Heart left ventricle (tissue), 16 donors: ENCODE results near the gene SLC2A4RG. TPM values are rescaled to one million over a fixed set of nuclear protein-coding genes. Genes with fewer than 3 reads are reported as not detected.

Experiments
- ATAC-seq, 4 donors: fragments of 200-7000 bp; cut with Tn5 transposase; one replicate each; pipeline ENCODE4 v1.9.1; 2020 to 2022; ENCODE audit warnings: moderate library complexity in 4 of 4, mild to moderate bottlenecking in 3 of 4, moderate number of reproducible peaks in 1 of 4
- DNase-seq, 5 donors: peaks; one replicate each; pipeline ENCODE4 v3.0.0-alpha.2; 2020
- H3K27ac ChIP-seq, 12 donors: fragments of 200-600 bp; sonication (generic) in 4 of 12; one replicate each; pipeline versions ENCODE4 v1.5.0 to v1.8.0; 2016 to 2022; ENCODE audit warnings: mild to moderate bottlenecking in 2 of 12
- H3K27me3 ChIP-seq, 9 donors: fragments of 200-600 bp; sonication (generic) in 2 of 9; one replicate each; pipeline versions ENCODE4 v1.5.1 to v1.8.0; 2016 to 2022; ENCODE audit warnings: mild to moderate bottlenecking in 3 of 9
- H3K36me3 ChIP-seq, 9 donors: fragments of 200-600 bp; sonication (generic) in 2 of 9; one replicate each; pipeline versions ENCODE4 v1.5.0 to v1.8.0; 2018 to 2022; ENCODE audit warnings: mild to moderate bottlenecking in 2 of 9
- H3K4me1 ChIP-seq, 12 donors: fragments of 200-600 bp; sonication (generic) in 4 of 12; one replicate each; pipeline versions ENCODE4 v1.5.0 to v1.8.0; 2016 to 2022; ENCODE audit warnings: mild to moderate bottlenecking in 3 of 12
- H3K4me3 ChIP-seq, 12 donors: fragments of 200-600 bp; sonication (generic) in 4 of 12; one replicate each; pipeline versions ENCODE4 v1.5.0 to v1.8.0; 2017 to 2022; ENCODE audit warnings: mild to moderate bottlenecking in 9 of 12, moderate library complexity in 4 of 12
- H3K9me3 ChIP-seq, 12 donors: fragments of 200-600 bp; sonication (generic) in 4 of 12; one replicate each; pipeline versions ENCODE4 v1.5.0 to v1.8.0; 2016 to 2022; ENCODE audit warnings: mild to moderate bottlenecking in 1 of 12
- POLR2A ChIP-seq, 2 donors: fragments of 450-650 bp; IDR thresholded peaks; one replicate each; pipeline ENCODE4 v1.6.1; 2017; ENCODE audit warnings: antibody characterized with exemption in 2 of 2, mild to moderate bottlenecking in 2 of 2, moderate library complexity in 2 of 2
- WGBS, 4 donors: extraction: QIAGEN DNeasy Blood & Tissue Kit in 2 of 4; methylation state at CpG; one replicate each; pipeline versions ENCODE4 v1.1.5 to v1.1.7; 2013 to 2018; 5-methylcytosine and 5-hydroxymethylcytosine counted together
- intact Hi-C, 10 donors: fragments of 100-400 bp; cut with DNase I; formaldehyde crosslinking; loops; one replicate each; pipeline versions ENCODE4 v1.11.1 to v1.14.2; 2022
- polyA plus RNA-seq, 2 donors: library from polyadenylated mRNA; stranded (reverse); fragments of 200-250 nt; gene quantifications; one replicate each; pipeline ENCODE4 v1.2.3, GENCODE V29; 2013
- total RNA-seq, 9 donors: library from RNA; depleted of rRNA in 2 of 9; stranded (reverse); fragments of >200 nt in 2 of 9; fragmentation: NEBNext Ultra II Directional in 3 of 9; extraction: Animal tissue kit (Norgen Biotek cat#: 25700) in 3 of 9; gene quantifications; one replicate each; pipeline versions ENCODE4 v1.1.0 to v1.2.4, GENCODE V29; 2016 to 2023
- TF ChIP-seq, protein P1 (sequence below), 12 donors: fragments of 200-600 bp; sonication (generic) in 4 of 12; IDR thresholded peaks; one replicate each; pipeline versions ENCODE4 v1.5.0 to v1.8.0; 2018 to 2022; ENCODE audit warnings: antibody characterized with exemption in 12 of 12, mild to moderate bottlenecking in 5 of 12
- donor health status: ischemic (EF 13 %, LVEDD 7.1; RV severe dilation, severe dysfunction).
- donor health status: healthy with polysubstance abuse.
- donor health status: DM: no; HTN: yes; CAD: no.
- donor health status: DM: no; HTN: no; CAD: no.
- donor health status: ischemic (EF 25% LVEDD 6.9; RV normal size, moderate dysfunction).
- donor health status: ischemic (EF 25% LVEDD 5.7; RV mildly dilated, moderate dysfunction).
- donor health status: healthy.
- donor health status: DM: yes; HTN: yes; CAD: no.
- donor health status: ischemic (EF 35%, LVEDD 5.7; RV mildly dilated, moderate dysfunction).
- donor health status: nonischemic (EF 11% LVEDD 7.7; RV severe dilation, severe dysfunction).
- donor health status: DM: yes; HTN: yes; CAD: no.
- donor health status: PGD.
- donor health status: ischemic (EF 29% LVEDD 5.4; RV normal size, mild dysfunction).
- donor health status: nonischemic (EF 23%, LVEDD 6.1; RV moderate dilation, normal function).

SLC2A4RG gene
- total and polyA plus RNA-seq, 11 donors, result 18.3 to 82.5 (median 70.7) TPM

DNA sequence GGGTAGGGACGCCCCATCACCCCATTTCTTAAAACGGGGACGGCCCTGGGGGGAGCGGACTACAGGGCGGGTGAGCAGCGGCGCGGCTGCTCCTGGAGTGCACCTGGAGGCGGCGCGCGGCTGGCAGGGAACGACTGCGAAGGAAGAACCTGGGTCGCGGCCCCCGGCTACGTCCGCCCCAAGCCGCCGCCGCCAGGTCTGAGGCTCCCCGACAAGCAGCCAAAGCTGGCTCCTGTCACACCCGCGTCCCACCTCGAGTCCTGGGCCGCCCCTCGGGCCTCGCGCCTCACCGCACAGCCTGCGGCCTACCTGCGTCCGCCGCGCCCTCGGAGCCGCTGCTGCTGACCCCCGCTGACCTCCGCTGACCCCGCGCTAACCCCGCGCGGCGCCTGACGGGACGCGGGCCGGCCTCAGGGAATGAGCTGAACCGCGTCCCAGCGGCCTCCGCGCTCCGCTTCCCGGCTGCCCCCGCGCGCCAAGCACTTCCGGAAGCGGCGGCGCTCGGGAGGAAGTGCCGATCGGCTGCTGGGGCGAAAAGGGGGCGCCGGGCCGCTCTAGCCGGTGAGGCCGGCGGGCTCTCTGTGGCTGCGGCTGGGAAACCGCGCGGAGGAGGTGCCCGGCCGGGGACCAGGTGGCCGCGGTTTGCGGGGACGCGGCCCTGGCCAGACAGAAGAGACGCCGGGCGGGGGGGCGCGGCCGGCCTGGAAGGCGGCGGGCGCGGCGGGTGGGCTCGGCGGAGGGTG lies 31.8 kb upstream of the SLC2A4RG start, which contains the start of the genes ARFRP1 and ZGPAT:
Gene ARFRP1 (minus strand): TSS at position 419 of the 743 bp plus-strand sequence. CDS start 885 bp downstream, outside the sequence.
Gene ZGPAT (plus strand): TSS at position 482 of the 743 bp plus-strand sequence. CDS start 542 bp downstream, outside the sequence.
- Histone ChIP-seq H3K27me3 (no peaks in the 10 kb centered on the region), H3K9me3 (peaks cover 0 to 9% (median 0%) of the 10 kb centered on the region in 12 donors), H3K36me3 (peaks cover 0 to 74% (median 66%) of the 10 kb centered on the region in 9 donors), H3K27ac (peak within 1 kb of the TSS; percentile 76 to 97 (median 94)), H3K4me1 (peaks cover 3 to 42% (median 25%) of the 10 kb centered on the region in 12 donors), H3K4me3 (peak within 1 kb of the TSS; percentile 53 to 98 (median 87))
- intact Hi-C loops, result loop anchor here in 1 of 10 donors (5.0 kb wide), 1 partner anchor 155 kb away; the partner anchor contains the start of gene ABHD16B
- DNase-seq, result peak; percentile 90 to 96 (median 93)
- peak; percentile 88 to 96 (median 96) for ATAC-seq
- 0 to 1% (median 1%) methylated on average over 42 to 98 of the region's 98 CpGs for WGBS, 4 donors
- peak in 1 of 2 donors; percentile 72 for TF ChIP-seq POLR2A (IDR thresholded peaks at IDR 0.05)
- TF ChIP-seq, protein P1, sequence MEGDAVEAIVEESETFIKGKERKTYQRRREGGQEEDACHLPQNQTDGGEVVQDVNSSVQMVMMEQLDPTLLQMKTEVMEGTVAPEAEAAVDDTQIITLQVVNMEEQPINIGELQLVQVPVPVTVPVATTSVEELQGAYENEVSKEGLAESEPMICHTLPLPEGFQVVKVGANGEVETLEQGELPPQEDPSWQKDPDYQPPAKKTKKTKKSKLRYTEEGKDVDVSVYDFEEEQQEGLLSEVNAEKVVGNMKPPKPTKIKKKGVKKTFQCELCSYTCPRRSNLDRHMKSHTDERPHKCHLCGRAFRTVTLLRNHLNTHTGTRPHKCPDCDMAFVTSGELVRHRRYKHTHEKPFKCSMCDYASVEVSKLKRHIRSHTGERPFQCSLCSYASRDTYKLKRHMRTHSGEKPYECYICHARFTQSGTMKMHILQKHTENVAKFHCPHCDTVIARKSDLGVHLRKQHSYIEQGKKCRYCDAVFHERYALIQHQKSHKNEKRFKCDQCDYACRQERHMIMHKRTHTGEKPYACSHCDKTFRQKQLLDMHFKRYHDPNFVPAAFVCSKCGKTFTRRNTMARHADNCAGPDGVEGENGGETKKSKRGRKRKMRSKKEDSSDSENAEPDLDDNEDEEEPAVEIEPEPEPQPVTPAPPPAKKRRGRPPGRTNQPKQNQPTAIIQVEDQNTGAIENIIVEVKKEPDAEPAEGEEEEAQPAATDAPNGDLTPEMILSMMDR (IDR thresholded peaks at IDR 0.05), result peak in 1 of 12 donors; percentile 8

DNA sequence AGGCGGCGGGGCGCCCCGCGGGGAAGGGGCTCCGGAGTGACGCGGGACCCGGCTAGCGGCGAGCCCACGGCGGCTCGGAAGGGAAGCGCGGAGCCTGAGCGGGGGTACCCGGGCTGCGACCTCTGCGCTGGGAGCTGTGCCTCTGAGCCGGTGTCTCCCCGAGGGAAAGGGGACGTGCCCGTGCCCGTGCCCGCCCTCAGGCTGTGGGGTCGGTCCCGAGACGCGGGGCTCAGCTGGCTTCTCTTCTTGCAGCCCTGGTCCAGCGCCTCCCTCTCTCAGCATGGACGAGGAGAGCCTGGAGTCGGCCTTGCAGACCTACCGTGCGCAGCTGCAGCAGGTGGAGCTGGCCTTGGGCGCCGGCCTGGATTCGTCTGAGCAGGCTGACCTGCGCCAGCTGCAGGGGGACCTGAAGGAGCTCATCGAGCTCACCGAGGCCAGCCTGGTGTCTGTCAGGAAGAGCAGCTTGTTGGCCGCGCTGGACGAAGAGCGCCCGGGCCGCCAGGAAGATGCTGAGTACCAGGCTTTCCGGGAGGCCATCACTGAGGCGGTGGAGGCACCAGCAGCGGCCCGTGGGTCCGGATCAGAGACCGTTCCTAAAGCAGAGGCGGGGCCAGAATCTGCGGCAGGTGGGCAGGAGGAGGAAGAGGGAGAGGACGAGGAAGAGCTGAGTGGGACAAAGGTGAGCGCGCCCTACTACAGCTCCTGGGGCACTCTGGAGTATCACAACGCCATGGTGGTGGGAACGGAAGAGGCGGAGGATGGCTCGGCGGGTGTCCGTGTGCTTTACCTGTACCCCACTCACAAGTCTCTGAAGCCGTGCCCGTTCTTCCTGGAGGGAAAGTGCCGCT lies 31.1 kb upstream of the SLC2A4RG start:
- Histone ChIP-seq H3K27me3 (no peaks in the 10 kb centered on the region), H3K36me3 (peaks cover 0 to 82% (median 69%) of the 10 kb centered on the region in 9 donors), H3K9me3 (peaks cover 0 to 9% (median 0%) of the 10 kb centered on the region in 12 donors), H3K4me1 (peaks cover 3 to 42% (median 25%) of the 10 kb centered on the region in 12 donors), H3K27ac (peak overlapping the region; percentile 76 to 97 (median 94)), H3K4me3 (peak overlapping the region; percentile 53 to 98 (median 87))
- ATAC-seq, result no peak
- WGBS, 4 donors, result 21 to 33% (median 23%) methylated on average over 50 to 67 of the region's 67 CpGs
- TF ChIP-seq, protein P1 (IDR thresholded peaks at IDR 0.05), result no peak
- no peak for TF ChIP-seq POLR2A (IDR thresholded peaks at IDR 0.05)
- peak in 2 of 5 donors; percentile 12 to 32 for DNase-seq
- intact Hi-C loops, result loop anchor here in 1 of 10 donors (5.0 kb wide), 1 partner anchor 154 kb away; the partner anchor contains the start of gene ABHD16B

- H3K4me3 ChIP-seq, result peak overlapping the region in 7 of 12 donors; percentile 65 to 94 (median 87)
- peaks cover 0 to 82% (median 65%) of the 10 kb centered on the region in 9 donors for H3K36me3 ChIP-seq
- intact Hi-C loops, result loop anchor here in 1 of 10 donors (5.0 kb wide), 1 partner anchor 153 kb away; the partner anchor contains the start of gene ABHD16B
Measured at GRCh38 chr20:63709149-63709527, 30.4 kb upstream of the SLC2A4RG start.

More at GRCh38 chr20:63709149-63709527, 30.4 kb upstream of the SLC2A4RG start:
- ATAC-seq, result no peak
- WGBS, 4 donors, result 89 to 91% (median 90%) methylated on average over 17 of the region's 17 CpGs
- no peaks in the 10 kb centered on the region for H3K27me3 ChIP-seq
- peaks cover 3 to 42% (median 25%) of the 10 kb centered on the region in 12 donors for H3K4me1 ChIP-seq
- peaks cover 0 to 13% (median 0%) of the 10 kb centered on the region in 12 donors for H3K9me3 ChIP-seq
- no peak overlapping the region for H3K27ac ChIP-seq
- DNase-seq, result no peak
- TF ChIP-seq, protein P1 (IDR thresholded peaks at IDR 0.05), result no peak
- TF ChIP-seq POLR2A (IDR thresholded peaks at IDR 0.05), result no peak
